GM18508 (cell line): ENCODE results near the gene DHX34.
"Not testable (repeated sequence)": the region's sequence is repeated elsewhere in the genome, so short reads cannot be mapped to it uniquely, and the experiment has no call there.

Experiments
- ATAC-seq: cut with Tn5 transposase; IDR thresholded peaks from one replicate; pipeline ENCODE4 v1.9.1; 2021; ENCODE audit warnings: moderate number of reproducible peaks; ENCODE audit not compliant: insufficient read depth, unreplicated experiment

Gene DHX34

DNA sequence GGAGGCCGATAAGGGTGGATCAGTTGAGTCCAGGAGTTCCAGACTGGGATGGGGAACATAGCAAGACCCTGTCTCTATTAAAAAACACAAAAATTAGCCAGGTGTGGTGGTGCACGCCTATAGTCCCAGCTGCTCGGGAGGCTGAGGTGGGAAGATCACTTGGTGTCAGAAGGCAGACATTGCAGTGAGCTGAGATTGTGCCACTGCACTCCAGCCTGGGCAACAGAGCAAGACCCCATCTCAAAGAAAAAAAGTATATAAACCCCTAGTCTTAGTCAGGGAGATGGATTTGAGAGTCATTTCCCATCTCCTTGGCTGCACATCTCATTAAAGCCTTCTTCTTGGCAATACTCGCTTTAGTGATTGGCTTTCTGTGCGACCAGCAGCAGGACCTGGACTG lies 34.8 kb downstream of the DHX34 start:
- not testable (repeated sequence) for ATAC-seq

DNA sequence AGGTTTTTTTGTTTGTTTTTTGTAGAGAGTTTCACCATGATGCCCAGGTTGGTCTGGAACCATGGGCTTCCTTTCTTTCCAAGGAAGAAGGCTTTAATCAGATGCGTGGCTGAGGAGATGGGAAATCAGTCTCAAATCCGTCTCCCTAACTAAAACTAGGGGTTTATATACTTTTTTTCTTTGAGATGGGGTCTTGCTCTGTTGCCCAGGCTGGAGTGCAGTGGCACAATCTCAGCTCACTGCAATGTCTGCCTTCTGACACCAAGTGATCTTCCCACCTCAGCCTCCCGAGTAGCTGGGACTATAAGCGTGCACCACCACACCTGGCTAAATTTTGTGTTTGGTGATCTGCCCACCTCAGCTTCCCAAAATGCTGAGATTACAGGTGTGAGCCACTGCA lies 35.4 kb downstream of the DHX34 start:
- not testable (repeated sequence) for ATAC-seq

DNA sequence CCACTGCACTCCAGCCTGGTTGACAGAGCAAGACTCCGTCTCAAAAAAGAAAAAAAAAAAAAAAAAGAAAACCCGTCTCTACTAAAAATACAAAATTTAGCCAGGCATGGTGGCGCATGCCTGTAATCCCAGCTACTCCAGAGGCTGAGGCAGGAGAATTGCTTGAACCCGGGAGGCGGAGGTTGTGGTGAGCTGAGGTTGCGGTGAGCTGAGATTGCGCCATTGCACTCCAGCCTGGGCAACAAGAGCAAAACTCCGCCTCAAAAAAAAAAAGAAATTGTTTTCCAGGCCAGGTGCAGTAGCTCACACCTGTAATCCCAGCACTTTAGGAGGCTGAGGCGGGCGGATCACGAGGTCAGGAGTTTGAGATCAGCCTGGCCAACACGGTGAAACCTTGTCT lies 37.5 kb downstream of the DHX34 start:
- not testable (repeated sequence) for ATAC-seq

DNA sequence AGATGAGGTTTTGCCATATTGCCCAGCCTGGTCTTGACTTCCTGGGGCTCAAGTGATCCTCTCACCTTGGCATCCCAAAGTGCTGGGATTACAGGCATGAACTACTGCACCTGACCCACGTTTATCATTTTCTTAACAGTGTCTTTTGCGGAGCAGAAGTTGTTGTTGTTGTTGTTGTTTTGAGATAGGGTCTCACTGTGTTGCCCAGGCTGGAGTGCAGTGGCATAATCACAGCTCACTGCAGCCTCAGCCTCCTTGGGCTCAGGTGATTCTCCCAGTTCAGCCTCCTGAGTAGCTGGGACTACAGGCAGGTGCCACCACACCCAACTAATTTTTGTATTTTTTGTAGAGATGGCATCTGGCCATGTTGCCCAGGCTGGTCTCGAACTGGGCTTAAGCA lies 38.5 kb downstream of the DHX34 start:
- ATAC-seq: not testable (repeated sequence)

DNA sequence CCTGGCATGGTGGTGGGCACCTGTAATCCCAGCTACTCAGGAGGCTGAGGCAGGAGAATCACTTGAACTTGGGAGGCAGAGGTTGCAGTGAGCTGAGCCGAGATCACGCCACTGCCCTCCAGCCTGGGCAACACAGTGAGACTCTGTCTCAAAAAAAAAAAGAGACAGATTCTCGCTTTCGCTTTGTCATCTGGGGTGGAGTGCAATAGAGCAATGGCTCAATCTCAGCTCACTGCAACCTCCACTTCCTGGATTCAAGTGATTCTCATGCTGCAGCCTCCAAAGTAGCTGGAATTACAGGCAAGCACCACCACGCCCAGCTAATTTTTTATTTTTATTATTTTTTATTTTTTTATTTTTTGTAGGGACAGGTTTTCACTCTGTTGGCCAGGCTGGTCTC lies 39.6 kb downstream of the DHX34 start:
- ATAC-seq: not testable (repeated sequence)

DNA sequence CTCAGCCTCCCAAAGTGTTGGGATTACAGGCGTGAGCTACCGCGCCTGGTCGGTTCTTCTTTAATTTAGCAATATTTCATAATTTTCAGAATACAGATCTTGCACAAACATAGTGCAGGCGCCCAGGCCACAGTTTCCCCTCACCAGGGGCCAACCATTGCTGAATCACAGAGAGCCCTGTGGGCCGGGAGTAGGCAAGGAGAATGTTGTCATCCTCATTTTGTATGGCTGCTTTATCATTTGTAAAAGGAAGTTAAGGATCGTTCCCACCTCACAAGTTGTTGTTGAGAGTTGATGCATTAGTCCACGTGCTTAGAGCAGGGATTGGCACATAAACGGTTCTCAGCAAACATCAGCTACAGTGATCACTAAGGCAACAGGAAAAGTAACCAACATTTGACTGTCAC lies 40.0 kb downstream of the DHX34 start:
- ATAC-seq: no peak

DNA sequence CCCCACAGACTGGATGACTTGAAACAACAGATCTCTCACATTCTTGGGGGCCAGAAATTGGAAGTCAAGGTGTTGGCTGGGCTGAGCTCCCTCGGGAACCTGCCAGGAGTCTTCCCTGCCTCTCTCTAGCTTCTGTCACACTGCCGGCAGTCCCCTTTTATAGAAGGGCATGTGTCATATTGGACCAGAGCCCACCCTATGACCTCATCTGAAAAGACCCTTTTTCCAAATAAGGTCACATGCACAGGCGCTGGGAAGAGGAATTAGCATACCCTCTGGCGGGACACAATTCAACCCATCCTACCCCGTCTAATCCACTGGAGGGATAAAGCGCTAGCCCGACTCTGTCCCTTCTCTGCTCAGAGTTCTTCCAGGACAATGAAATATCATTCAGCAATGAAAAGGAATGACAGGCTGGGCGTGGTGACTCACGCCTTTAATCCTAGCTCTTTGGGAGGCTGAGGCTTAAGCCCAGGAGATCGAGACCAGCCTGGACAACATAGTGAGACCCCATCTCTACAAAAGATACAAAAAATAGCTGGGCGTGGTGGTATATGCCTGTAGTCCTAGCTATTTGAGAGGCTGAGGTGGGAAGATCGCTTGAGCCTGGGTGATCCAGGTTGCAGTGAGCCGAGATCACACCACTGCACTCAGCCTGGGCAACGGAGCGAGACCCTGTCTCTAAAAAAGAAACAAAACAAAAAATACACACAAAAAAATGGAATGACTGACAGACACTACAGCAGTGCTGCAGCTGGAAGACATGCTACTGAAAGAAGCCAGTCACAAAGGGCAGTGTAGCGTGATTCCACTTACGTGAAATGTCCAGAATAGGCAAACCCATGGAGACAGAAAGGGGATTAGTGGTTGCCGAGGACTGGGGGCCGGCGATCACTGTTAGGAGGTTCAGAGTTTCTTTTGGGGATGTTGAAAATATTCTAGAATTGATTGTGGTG lies 41.7 kb downstream of the DHX34 start:
- ATAC-seq: no peak

DNA sequence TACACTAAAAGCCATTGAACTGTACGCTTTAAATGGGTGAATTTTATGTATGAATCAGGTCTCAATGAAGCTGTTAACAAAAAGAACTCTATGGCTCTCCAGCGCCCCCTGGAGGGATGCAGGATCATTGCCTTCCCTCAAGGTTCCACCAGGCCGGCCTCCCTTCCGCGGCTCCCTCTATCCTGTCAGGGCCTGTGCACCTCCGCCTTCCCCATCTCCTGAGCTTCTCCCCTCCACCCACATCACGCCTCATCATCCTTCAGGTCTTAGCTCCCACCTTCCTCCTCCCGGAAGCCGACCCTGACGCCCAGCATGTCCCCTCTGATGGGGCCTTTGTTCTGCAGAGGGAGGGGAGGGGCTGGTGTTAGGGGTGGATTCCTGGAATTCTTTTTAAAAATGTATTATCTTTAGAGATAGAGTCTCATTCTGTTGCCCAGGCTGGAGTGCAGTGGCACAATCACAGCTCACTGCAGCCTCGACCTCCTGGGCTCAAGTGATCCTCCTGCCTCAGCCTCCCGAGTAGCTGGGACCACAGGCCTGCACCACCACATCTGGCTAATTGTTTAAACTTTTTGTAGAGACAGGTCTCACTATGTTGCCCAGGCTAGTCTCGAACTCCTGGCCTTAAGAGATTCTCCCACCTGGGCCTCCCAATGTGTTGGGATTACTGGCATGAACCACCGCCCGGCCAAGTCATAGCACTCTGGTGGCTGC lies 42.6 kb downstream of the DHX34 start:
- no peak for ATAC-seq

DNA sequence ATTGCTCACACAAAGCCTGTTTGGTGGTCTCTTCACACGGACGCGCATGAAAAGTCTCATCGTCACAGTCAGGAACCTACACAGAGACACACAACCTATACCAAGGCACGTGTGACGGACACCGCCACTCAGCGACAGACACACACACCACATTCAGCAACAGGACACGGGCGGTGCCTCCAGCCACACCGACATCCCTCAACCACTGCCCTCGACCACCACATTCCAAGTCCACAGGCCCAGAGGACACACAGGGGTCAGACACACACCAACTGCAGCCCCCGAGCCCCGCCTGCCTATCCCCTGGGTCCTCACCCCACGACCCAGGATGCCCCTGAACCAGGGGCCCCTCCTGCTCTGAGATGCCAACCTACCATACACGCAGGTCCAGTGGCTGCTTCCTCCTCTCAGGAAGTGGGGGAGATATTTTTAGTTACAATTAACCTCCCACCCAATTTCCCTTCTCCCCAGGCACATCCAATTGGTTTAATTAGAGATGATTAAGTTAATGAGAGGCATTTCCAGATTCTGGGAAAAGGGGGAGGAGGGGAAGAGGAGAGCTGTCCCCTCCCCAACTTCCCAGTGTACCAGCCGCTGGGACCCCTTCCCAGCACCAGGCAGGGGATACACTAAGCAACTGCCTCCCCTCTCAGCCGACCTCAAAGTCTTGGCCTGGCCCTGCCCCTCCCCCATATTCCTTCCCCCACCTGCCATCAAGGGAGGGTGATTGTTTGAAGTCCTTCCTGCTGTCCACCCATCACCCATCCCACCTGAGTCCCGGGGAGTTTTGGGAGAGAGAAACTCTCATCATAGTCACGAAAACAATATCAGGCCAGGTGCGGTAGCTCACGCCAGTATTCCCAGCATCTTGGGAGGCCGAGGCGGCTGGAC lies 49.8 kb downstream of the DHX34 start:
- ATAC-seq: no peak

DNA sequence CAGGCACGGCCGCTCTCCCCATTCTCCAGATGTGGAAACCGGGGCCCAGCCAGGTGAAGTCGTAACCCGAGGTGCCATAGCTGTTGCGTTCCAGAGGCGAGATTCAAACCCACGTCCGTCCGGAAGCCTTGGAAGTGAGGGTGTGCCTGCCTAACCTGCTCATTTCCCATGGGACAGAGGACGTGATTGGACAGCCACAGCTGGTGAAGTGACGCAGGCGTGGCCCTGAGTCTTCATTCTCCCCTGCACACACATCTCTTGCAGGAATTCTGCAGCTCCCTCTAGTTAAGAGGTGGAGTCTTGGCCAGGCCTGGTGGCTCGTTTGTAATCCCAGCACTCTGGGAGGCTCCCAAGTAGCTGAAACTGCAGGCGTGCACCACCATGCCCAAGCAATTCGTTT lies 53.4 kb downstream of the DHX34 start:
- ATAC-seq: no peak

DNA sequence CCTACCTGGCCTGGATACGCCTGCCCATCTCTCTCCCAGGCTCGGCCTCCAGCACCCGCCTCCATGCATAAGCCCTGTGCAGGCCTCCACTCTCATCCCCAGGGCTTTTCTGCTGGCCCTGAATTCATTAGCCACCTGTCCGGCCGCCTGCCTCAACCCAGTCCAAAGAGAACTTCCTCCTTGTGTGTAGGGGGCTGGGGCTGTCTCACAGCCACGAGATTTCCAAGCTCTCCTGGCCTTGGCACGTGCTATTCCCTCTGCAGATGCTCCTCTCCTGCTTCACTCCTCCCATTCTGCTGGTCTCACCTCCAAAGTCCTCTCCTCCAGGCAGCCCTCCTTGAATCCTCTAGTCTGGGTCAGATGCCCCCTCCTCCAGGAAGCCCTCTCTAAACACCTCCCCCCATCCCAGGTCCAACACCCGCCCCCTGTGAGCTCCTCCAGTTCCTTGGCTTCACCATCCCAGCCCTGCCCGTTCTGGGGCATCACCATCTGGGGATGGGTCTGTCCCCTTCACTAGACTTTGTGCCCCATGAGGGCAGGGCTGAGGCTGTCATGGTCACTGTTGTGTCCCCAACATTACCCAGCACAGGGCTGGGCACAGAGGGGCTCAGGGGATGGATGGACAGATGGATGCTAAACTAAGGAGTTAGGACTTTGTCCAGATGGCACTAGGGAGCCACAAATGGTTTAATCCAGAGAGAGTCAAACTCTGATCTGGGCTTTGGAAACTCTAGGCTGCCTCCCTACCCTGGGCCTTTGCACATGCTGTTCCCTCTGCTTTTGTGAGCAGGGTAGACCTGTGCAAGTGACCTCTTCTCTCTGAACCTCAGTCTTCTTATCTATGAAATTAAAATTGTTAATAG lies 55.5 kb downstream of the DHX34 start:
- no peak for ATAC-seq

DNA sequence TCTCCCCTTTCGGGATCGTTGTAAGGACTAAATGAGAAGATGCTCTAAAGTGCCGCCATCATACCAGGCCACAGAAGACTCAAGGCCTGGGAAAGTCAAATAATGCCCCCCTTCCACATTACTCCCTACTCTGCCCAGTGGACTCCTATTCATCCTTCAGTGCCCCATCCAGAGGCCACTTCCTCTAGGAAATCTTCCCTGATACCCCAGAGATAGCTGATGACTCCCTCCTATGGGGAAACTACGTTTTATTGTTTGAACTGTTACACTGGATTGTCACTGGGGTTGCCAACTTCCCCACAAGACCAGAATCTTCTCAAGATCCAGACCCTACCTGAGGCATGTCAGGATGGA lies 56.1 kb downstream of the DHX34 start:
- ATAC-seq: no peak

DNA sequence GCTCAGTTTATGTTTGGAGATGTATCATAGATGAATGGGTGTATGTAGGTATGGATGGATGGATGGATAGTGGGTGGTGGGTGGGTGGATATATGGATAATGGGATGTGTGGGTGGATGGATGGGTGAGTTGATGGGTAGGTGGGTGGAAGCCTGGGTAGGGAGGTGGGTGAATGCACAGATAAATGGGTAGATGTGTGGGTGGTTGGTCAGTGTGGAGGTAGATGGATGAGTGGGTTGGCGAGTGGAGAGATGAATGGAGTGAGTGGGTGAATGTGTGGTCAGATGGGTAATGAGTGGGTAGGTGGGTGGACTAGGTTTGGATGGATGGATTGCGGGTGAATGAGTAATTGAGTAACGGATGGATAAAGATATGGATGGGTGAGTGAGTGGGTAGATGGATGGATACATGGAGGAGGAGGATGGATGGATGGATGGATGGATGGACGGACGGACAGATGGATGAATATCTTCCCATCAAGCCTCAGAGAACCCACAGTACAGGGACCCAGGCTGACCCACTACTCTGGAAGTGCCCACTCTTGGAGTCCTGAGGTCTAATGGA lies 56.8 kb downstream of the DHX34 start:
- no peak for ATAC-seq

DNA sequence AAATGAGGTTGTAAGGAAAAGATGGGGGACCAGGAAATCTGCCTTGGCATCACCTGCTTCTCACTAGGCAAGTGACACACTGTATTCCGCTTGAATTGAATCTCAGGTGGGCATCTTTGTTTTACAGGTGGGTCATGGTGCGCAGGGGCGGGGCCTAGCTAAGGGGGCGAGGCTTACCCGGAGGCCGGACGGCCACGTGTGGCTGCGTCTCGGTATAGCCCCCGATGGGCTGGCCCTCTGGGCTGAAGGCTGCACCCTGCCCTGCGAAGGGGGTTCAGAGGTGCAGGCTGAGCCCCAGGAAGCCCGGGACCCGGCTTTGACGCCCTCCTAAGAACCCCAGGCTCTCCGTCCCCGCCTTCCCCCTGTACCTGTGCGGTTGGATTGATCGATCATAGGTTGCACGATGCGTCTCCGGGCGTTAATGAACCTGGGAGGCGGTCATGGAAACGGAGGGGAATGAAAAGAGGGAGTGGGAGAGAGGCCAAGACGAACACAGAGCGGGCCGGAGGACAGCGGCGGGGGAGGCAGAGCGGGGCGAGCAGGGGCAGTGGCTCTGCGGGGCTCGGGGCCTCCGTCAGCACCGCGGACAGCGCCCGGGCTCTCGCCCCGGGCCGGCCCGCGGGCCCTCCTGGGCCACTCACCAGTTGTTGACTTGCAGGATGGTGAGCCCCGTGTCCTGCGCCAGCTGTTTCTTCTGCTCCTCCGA lies 57.7 kb downstream of the DHX34 start:
- ATAC-seq: no peak

DNA sequence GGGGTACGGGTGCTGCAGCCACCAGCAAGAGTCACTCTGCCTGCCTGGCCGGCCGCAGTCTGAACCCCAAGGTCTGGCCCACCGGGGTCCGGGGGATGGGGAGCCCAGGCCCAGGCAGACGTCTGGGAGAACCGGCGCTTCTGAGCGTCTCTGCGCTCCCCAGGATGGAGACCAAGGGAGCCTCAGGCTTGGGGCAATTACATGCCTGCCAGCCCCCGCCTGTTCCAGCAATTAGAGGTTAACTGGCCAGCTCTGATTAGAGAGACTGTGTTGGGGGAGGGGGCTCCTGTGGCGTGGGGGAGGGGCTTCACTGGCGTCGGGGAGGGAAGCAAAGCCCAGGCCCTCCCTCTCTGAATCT lies 58.3 kb downstream of the DHX34 start:
- ATAC-seq: no peak

DNA sequence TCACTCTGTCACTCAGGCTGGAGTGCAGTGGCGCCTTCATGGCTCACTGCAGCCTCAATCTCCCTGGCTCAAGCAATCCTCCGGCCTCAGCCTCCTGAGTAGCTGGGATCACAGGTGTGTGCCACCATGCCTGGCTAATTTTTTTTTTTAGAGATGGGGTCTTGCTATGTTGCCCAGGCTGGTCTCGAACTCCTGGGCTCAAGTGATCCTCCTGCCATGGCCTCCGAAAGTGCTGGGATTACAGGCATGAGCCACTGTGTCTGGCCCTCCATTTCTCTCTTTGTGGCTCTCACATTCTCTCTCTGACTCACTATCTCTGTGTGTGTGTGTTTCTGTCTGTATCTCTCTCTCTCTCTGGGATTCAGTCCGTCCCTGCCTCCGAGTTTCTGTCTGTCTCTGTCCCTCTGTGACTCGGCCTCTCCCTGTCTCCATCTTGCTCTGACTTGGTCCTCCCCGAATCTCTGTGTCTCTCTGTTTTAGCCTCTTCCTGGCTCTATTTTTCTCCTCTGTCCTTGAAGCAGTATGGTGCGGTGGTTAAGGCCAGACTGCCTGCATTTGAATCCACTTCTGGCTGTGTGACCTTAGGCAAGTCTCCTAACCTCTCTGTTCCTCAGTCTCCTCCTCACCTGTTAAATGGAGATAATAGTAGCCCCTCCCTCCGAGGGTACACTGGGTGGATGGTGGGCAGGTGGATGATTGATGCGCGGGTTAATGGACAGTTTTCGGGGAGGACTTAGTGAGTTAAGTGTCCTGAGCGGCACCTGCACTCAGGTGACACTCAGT lies 59.2 kb downstream of the DHX34 start:
- no peak for ATAC-seq

DNA sequence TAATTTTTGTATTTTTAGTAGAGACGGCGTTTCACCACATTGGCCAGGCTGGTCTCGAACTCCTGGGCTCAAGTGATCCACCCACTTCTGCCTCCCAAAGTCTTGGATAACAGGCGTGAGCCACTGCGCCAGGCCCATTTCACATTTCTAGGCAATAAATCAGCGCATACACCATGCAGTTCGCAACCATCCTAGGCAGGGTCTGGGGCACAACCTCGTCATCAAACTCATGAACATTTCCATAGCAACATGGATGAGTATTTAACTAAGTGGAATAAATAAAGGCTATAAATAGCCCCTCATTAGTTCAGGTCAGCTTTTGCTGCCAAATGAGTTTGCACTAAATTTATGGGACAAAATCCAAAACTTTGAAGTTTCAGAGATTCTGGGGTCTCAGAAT lies 62.0 kb downstream of the DHX34 start:
- no peak for ATAC-seq

DNA sequence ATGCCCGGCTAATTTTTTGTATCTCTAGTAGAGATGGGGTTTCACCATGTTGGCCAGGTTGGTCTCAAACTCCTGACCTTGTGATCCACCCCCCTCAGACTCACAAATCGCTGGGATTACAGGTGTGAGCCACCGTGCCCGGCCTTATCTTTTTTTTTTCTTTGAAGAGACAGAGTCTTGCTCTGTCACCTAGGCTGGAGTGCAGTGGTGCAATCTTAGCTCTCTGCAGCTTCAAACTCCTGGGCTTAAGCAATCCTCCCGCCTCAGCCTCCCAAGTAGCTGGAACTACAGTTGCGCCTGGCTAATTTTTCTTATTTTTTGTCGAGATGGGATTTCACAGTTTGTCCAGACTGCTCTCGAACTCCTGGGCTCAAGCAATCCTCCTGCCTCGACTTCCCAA lies 62.6 kb downstream of the DHX34 start:
- not testable (repeated sequence) for ATAC-seq
